H4 (cell line): ENCODE measurements around the gene NDUFV3. TPM values are rescaled to one million over a fixed set of nuclear protein-coding genes. Genes with fewer than 3 reads are reported as not detected.
A peak's percentile ranks its signal among the peaks of the same experiment; 100 is the strongest.
"Not testable (repeated sequence)": the region's sequence is repeated elsewhere in the genome, so short reads cannot be mapped to it uniquely, and the experiment has no call there.

Source experiments
- DNase-seq: peaks from one replicate; pipeline ENCODE4 v3.0.0-alpha.2; 2015; ENCODE audit warnings: low spot score
- total RNA-seq: library from RNA; depleted of rRNA; stranded (reverse); fragments of >200 nt; shearing (Covaris generic); gene quantifications from 2 replicates; pipeline ENCODE4 v1.2.3, GENCODE V29; 2014; rRNA removed

Gene NDUFV3
- total RNA-seq, 1 experiment from 2014 or later: 44.0 TPM

DNA sequence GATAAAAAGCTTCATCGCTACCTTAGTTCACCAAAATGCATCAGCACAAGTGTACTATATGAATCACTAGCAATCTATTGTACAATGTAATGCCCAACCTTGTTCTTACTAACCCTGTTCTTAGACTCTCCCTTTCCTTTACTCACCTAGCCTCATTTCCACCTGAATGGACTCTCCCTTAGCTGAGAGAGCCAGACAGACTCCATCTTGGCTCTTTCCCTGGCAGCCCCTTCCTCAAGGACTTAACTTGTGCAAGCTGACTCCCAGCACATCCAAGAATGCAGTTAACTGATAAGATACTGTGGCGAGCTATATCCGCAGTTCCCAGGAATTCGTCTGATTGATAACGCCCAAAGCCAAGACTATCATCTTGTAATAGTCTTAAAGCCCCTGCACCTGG is 43.3 kb downstream of the NDUFV3 start:
- DNase-seq: not testable (repeated sequence)

DNA sequence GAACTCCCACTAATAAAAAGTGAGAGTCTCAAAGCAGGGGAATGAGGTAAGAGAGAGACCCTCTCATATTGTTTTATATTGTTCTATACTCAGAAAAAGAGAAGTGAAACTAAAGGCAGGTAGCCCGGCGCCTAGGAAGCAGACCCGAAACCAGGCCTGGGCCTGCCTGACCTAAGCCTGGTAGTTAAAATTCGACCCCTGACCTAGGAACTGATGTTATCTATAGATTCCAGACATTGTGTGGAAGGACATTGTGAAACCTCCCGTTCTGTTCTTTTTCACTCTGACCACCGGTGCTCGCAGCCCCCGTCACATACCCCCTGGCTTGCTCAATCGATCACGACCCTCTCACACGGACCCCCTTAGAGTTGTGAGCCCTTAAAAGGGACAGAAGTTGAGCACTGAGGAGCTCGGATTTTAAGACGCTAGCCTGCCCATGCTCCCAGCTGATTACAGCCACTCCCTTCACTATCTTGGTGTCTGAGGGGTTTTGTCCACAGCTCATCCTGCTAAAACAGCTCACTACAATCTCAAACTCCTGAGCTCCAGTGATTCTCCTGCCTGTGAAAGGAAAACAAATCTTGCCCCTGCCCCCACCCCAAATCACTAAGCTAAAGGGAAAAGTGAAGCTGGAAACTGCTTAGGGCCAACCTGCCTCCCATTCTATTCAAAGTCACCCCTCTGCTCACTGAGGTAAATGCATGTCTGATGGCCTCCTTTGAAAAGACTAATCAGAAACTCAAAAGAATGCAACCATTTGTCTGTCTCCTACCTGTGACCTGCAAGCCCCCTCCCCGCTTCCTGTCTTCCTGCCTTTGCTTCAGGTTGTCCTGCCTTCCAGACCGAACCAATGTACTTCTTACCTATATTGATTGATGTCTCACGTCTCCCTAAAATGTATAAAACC is 44.2 kb downstream of the NDUFV3 start:
- not testable (repeated sequence) for DNase-seq

DNA sequence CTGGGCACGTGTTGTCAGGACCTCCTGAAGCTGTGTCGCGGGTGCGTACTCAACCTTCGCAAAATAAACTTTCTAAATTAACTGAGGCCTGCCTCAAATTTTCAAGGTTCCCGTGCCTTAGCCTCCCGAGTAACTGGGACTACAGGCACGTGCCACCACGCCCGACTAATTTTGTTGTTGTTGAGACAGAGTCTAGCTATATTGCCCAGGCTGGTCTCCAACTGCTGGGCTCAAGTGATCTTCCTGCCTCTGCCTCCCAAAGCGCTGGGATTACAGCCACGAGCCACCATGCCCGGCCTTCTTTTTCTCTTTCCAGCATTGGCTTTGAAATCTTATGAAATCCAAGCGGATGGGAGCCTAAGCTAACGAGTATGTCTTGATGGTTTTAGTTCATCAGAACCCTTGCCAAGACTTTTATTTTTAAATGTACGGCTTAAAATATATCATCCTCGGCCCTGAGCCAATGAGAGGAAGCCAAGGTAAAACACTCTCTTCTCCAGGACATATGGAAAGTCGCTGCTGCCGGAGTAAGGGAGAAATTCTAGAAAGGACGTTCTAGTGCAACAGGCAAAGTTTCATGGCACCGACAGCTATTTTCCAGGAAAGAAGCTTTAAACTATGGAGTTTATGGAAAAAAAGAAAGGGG is 45.0 kb downstream of the NDUFV3 start:
- no peak for DNase-seq

DNA sequence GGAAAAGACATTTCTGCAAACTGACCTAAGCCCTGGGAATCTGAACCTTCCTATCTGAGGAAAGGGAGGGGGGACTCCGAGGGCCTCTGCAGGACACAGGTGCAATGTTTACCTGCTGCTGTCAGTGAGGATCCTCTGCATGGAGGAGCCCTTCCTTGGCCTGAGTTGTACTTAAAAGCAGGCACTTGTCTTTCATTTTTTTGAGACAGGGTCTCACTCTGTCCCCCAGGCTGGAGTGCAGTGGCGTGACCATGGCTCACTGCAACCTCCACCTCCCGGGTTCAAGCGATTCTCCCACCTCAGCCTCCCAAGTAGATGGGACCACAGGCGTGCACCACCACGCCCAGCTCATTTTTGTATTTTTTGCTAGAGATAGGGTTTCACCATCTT is 45.5 kb downstream of the NDUFV3 start:
- DNase-seq: not testable (repeated sequence)

DNA sequence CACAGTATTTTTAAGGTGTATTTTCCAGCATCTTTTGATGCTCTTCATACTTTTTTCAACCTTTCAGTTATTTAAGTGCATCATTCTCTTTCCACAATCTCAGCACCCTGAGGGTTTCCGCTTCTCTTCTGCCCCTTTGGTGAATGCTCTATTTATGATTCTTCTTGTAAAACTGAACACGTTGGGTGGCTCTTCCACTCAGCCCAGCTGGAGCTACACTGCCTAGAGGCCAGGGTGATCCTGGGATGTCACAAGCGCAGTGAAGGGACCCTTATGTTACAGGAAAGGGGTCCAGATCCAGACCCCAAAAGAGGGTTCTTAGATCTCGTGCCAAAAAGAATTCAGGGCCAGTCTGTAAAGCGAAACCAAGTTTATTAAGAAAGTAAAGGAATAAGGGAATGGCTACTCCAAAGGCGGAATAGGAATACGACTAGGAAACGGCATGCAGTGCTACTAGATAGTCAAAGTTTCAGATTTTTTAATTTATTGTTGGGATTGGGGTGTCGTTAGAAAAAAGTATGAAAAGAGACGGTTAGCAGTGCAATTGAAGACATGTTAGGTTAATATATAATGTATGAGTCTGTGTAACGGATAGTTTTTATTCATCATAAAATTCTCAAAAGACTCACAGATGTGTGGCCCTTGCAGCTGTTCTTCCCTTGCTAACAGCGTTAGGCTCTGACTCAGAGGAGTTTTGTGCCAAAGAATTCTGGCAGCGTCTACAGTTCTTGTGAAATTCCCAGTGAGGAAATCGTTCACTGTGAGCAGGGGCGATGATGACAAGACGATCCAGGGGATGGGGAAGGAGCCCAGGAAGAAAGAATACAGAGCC is 46.7 kb downstream of the NDUFV3 start:
- DNase-seq: peak; percentile 90

DNA sequence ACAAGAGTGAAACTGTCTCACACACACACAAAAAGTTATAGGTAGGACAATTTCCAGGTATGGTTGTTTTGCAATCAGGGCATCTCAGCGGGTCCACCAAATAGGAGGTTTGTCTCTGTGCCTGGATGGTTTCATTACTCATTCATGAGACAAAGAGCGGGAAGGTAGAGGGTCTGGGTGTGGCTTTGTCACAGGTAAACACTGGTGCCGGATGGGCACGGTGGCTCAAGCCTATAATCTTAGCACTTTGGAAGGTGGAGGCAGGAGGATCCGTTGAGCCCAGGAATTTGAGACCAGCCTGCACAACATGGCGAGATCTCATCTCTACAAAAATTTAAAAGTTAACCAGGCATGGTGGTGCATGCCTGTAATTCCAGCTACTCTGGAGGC is 48.6 kb downstream of the NDUFV3 start:
- DNase-seq: no peak

DNA sequence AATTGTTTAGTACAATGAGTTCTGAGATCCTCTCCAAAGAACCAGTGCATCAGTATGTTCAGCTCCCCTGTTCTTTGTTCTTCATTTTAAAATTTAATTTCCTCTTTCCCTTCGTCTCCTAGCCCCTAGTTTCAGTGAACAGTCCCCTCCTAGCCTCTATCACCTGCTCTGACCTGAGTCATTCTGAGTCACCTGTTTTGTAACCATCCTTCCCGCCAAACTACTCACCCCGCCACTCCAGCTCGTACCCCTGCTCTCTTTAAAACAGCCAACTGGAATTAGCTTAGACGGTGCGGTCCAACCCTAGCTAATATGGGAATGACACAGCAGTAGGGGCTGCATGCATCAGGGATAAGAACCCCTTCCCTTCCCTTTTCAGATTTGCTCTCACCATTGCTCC is 49.1 kb downstream of the NDUFV3 start:
- no peak for DNase-seq

DNA sequence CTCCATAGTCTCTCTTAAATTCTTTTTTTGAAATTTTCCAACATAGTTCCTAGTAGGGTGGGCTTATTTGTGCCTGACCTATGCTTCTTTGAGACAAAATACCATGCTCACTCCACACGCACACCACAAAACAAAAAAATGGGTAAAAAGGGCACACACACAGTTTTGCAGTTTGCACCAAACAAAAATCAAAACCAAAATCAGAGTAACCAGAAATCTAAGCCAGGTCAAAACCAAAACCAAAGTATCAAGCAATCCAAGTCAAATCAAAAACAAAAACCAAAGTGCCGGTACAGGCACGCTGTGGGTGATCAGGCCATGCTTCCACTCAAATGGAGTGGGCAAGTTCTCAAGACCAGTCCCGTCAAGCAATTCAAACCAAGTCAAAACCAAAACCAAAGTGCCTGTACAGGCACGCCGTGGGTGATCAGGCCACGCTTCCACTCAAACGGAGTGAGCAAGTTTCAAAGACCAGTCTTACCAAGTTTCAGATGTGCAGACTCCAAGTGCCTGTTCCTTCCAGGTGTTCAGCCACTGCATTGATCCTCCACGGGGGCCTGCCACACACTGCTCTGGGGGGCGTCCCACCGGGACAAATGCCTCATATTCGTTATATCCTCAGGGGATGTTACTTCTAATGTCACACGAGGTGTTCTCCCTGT is 56.1 kb downstream of the NDUFV3 start:
- DNase-seq: not testable (repeated sequence)

DNA sequence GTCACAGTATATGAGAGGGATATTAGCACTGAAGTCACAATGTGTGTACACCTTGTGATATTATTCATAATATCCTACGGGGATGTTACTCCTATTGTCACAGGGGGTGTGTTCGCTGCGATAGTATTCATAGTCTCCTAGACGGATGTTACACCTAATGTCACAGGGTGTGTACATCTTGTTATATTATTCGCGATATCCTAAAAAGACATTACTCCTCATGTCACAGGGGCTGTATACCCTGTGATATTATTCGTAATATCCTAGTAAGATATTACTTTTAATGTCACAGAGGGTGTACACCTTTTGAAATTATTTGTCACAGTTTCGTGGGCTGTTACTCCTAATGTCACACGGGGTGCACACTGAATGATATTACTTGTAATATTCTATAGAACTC is 58.1 kb downstream of the NDUFV3 start:
- DNase-seq: not testable (repeated sequence)

DNA sequence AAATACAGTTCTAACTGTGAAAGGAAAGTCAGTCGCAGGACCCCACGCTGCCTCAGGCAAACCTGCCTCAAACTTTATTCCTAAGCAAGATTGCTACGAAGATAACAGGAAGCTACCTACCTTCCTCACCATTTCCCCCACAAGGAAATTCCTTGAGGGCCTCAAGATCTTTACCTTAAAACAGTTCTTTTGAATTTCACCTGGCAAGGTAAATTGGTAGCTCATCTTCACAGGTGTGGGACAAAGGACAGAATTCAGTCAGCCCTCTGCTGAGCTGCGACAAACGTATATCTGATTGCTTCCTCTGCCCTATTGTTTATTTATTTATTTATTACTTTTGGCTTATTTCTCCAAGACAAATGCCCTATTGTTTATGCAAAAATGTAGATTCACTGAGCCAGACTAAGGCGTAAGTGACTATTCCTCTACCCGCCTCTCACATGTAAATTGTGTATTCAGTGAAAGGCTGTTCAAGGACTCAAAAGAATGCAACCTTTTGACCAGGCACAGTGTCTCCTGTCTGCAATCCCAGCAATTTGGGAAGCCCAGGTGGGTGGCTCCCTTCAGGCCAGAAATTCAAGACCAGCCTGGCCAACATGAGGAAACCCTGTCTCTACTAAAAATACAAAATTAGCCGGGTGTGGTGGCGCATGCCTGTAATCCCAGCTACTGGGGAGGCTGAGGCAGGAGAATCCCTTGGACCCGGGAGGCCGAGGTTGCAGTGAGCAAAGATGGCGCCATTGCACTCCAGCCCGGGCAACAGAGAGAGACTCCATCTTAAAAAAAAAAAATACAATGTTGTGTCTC is 63.9 kb downstream of the NDUFV3 start:
- DNase-seq: no peak

DNA sequence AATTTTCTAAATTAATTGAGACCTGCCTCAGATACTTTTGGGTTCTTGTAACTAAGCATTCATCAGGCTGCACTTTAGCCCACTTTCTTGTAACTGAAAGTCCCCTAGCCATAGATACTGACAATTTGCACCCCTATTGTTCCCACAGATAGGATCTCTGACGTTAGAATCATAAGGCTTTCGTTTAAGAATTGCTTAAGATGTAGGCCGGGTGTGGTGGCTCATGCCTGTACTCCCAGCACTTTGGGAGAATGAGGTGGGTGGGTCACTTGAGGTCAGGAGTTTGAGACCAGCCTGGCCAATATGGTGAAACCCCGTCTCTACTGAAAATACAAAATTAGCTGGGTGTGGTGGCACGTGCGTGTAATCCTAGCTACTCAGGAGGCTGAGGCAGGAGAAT is 65.0 kb downstream of the NDUFV3 start:
- not testable (repeated sequence) for DNase-seq

DNA sequence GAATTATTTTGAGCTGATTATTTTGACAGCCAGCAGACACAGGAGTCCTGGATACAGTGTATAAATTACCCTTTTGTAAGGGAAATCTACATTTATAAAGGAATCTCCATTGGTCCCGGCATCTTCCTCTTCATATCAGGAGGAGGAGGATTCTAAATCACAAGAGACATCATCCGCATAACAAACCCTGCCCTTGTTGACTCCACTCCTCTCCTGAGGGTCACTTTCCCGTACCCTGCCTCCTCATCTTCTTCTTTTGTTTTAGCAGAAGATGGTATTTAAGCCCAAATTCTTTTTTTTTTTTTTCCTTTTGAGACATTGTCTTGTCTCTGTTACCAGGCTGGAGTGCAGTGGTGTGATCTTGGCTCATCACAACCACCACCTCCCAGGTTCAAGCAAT is 66.6 kb downstream of the NDUFV3 start:
- DNase-seq: no peak

DNA sequence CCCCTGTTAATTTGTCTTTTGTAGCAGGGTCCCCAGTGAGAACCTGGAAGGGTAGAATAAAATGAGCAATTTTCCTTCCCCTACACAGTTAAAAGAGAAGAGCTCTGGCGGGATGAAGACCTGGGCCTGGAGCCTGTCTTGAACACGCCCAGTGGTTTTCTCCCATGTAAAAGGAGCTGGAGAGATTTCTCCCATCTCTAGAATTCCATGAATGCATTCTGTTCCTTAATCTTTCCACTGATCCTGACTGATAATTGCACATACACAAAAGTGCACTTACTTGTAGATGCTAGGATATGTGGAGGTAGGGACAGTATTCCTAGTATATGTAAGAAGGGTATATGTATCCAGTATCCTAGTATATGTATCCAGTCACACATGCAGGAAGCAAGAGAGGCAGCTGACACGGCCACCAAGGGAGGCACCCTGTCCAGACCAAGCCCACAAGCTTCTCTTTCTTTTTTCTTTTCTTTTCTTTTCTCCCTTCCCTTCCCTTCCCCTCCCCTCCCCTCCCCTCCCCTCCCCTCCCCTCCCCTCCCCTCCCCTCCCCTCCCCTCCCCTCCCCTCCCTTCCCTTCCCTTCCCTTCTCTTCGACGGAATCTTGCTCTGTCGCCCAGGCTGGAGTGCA is 69.4 kb downstream of the NDUFV3 start:
- DNase-seq: no peak

Other genes starting within 250 kb of the NDUFV3 start
- gene PDE9A, start 239.7 kb upstream of the NDUFV3 start, total RNA-seq: 2.7 and 6.4 TPM in 2 replicates
- gene WDR4, start 13.8 kb upstream of the NDUFV3 start, total RNA-seq: 4.8 and 7.1 TPM in 2 replicates
- gene ERVH48-1, start 32.3 kb downstream of the NDUFV3 start, total RNA-seq: not detected in 2 replicates
- gene PKNOX1, start 81.3 kb downstream of the NDUFV3 start, total RNA-seq: 31.4 and 37.9 TPM in 2 replicates
- 21.6 and 25.5 TPM in 2 replicates for gene CBS, start 182.5 kb downstream of the NDUFV3 start, total RNA-seq
- gene U2AF1, start 214.3 kb downstream of the NDUFV3 start, total RNA-seq: 31.4 and 36.9 TPM in 2 replicates